ENCODE results near the gene TBRG4.
"Not testable (repeated sequence)": the region's sequence is repeated elsewhere in the genome, so short reads cannot be mapped to it uniquely, and the experiment has no call there.

Gene TBRG4

DNA sequence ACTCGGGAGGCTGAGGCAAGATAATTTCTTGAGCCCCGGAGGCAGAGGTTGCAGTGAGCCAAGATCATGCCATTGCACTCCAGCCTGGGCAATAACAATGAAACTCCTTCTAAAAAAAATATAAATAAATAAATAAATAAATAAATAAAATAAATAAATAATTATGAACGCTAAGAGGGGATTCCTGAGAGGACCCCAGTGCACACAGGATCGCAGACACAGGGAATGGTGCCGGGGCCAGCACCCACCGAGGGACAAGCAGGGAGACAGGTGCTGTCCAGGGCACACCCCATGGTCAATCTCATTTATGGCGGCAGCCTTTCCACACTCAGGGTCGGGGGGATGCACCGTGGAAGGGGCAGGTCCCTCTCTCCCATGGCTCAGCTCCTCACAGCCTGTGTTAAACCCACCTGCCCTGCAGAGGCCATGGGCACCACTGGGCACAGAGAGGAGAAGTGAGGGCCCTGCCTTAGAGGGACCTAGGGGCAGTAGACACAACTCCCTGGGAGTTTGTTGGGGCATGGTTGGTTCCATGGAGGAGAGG, 43.9 kb upstream of the TBRG4 start:
- no peaks in the 10 kb centered on the region for H3K36me3 ChIP-seq (ENCODE audit: control insufficient read depth, insufficient read depth, low read length)
- H3K4me3 ChIP-seq (ENCODE audit: insufficient read depth, low read depth, low read length): no peak overlapping the region
- H3K9me3 ChIP-seq (ENCODE audit: control insufficient read depth, low read length): no peaks in the 10 kb centered on the region
- peaks cover 42% of the 10 kb centered on the region for H3K27me3 ChIP-seq (ENCODE audit: control insufficient read depth, insufficient read depth, low read length, poor library complexity, severe bottlenecking)
- WGBS, 2 experiments: 94 to 96% methylated on average over 9 of the region's 9 CpGs
- H3K4me1 ChIP-seq (ENCODE audit: control insufficient read depth, insufficient read depth, low read length): no peaks in the 10 kb centered on the region
- no peak overlapping the region for H3K27ac ChIP-seq (ENCODE audit: insufficient read depth, low read depth, low read length, poor library complexity, severe bottlenecking)

GRCh38 chr7:45153861-45154260, 42.4 kb upstream of the TBRG4 start:
- not testable (repeated sequence) for H3K27ac ChIP-seq (ENCODE audit: insufficient read depth, low read depth, low read length, poor library complexity, severe bottlenecking); H3K9me3 ChIP-seq (ENCODE audit: control insufficient read depth, low read length); H3K36me3 ChIP-seq (ENCODE audit: control insufficient read depth, insufficient read depth, low read length); H3K4me3 ChIP-seq (ENCODE audit: insufficient read depth, low read depth, low read length); H3K4me1 ChIP-seq (ENCODE audit: control insufficient read depth, insufficient read depth, low read length)
- H3K27me3 ChIP-seq (ENCODE audit: control insufficient read depth, insufficient read depth, low read length, poor library complexity, severe bottlenecking): peaks cover 32% of the 10 kb centered on the region
- 92 to 93% methylated on average over 8 of the region's 8 CpGs for WGBS, 2 experiments

- Histone ChIP-seq H3K9me3 (ENCODE audit: control insufficient read depth, low read length) (no peaks in the 10 kb centered on the region), H3K4me1 (ENCODE audit: control insufficient read depth, insufficient read depth, low read length) (no peaks in the 10 kb centered on the region), H3K4me3 (ENCODE audit: insufficient read depth, low read depth, low read length) (no peak overlapping the region), H3K36me3 (ENCODE audit: control insufficient read depth, insufficient read depth, low read length) (no peaks in the 10 kb centered on the region), H3K27ac (ENCODE audit: insufficient read depth, low read depth, low read length, poor library complexity, severe bottlenecking) (no peak overlapping the region), H3K27me3 (ENCODE audit: control insufficient read depth, insufficient read depth, low read length, poor library complexity, severe bottlenecking) (peaks cover 26% of the 10 kb centered on the region)
- 72 to 78% methylated on average over 3 of the region's 3 CpGs for WGBS, 2 experiments
Measured at GRCh38 chr7:45153233-45153632, 41.7 kb upstream of the TBRG4 start.

DNA sequence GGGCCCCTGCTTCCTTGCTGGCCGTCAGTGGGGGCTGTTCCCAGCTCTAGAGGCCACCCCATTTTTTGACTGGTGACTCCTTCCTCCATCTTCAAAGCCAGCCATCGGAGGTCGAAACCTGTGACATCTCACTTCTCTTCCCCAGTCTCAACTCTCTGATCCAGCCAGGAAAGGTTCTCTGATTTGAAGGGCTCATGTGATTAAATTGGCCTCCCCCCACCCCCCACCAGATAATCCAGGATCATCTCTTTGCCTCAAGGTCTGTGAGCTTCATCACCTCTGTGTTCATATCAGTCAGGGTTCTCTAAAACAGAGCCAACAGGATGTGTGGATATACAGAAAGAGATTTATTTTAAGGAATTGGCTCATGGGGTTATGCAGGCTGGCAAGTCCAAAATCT, 40.5 kb upstream of the TBRG4 start:
- Histone ChIP-seq H3K27me3 (ENCODE audit: control insufficient read depth, insufficient read depth, low read length, poor library complexity, severe bottlenecking) (peaks cover 13% of the 10 kb centered on the region), H3K4me1 (ENCODE audit: control insufficient read depth, insufficient read depth, low read length) (no peaks in the 10 kb centered on the region), H3K9me3 (ENCODE audit: control insufficient read depth, low read length) (no peaks in the 10 kb centered on the region), H3K36me3 (ENCODE audit: control insufficient read depth, insufficient read depth, low read length) (no peaks in the 10 kb centered on the region), H3K27ac (ENCODE audit: insufficient read depth, low read depth, low read length, poor library complexity, severe bottlenecking) (no peak overlapping the region), H3K4me3 (ENCODE audit: insufficient read depth, low read depth, low read length) (no peak overlapping the region)
- WGBS, 2 experiments: 79 to 80% methylated on average over 3 of the region's 3 CpGs

- no peaks in the 10 kb centered on the region for H3K36me3 ChIP-seq (ENCODE audit: control insufficient read depth, insufficient read depth, low read length)
- no peak overlapping the region for H3K4me3 ChIP-seq (ENCODE audit: insufficient read depth, low read depth, low read length)
- WGBS, 2 experiments: 87 to 93% methylated on average over 9 of the region's 9 CpGs
- peaks cover 6% of the 10 kb centered on the region for H3K27me3 ChIP-seq (ENCODE audit: control insufficient read depth, insufficient read depth, low read length, poor library complexity, severe bottlenecking)
- no peaks in the 10 kb centered on the region for H3K9me3 ChIP-seq (ENCODE audit: control insufficient read depth, low read length)
- no peaks in the 10 kb centered on the region for H3K4me1 ChIP-seq (ENCODE audit: control insufficient read depth, insufficient read depth, low read length)
- no peak overlapping the region for H3K27ac ChIP-seq (ENCODE audit: insufficient read depth, low read depth, low read length, poor library complexity, severe bottlenecking)
Measured at GRCh38 chr7:45151131-45151684, 39.7 kb upstream of the TBRG4 start.

DNA sequence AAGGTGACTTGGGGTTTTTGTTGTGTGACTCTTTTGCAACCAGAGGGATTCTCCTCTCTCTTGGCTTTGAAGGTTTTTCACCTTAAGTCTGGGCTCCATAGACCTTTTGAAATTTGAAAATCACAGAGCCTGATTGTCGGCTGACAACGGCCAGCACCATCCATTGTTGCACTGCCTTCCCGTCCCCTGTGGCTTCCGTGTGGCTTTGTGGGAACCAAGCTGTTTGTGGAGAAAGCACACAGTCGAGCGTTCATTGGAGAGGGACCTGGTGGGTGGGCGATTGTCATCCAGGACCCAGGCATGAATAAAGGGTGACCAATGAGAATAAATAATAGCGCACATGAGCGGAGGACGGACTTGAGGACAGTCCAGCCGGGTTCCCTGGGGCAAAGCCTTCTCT, 38.7 kb upstream of the TBRG4 start:
- Histone ChIP-seq H3K27me3 (ENCODE audit: control insufficient read depth, insufficient read depth, low read length, poor library complexity, severe bottlenecking) (no peaks in the 10 kb centered on the region), H3K9me3 (ENCODE audit: control insufficient read depth, low read length) (no peaks in the 10 kb centered on the region), H3K4me1 (ENCODE audit: control insufficient read depth, insufficient read depth, low read length) (no peaks in the 10 kb centered on the region), H3K27ac (ENCODE audit: insufficient read depth, low read depth, low read length, poor library complexity, severe bottlenecking) (no peak overlapping the region), H3K4me3 (ENCODE audit: insufficient read depth, low read depth, low read length) (no peak overlapping the region), H3K36me3 (ENCODE audit: control insufficient read depth, insufficient read depth, low read length) (no peaks in the 10 kb centered on the region)
- WGBS, 2 experiments: 84 to 86% methylated on average over 11 of the region's 11 CpGs

DNA sequence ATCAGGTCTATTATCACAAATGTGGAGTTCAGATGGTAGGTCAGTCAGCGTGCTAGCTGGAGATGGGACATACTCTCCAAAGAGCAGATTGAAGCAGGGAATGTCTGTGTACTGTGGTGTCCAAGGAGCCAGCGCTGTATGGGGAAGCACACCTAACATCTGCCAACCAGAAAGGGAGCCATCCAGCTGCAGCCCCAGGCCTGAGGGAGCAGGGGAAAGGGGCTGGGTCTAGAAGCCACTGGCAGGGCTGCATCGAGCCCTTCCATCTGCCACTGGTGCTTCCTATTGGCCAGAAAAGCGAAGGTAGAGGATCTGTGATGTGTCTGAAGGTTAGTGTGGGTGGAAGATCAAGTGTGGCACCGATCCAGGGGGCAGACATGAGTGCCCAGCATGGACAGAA, 38.1 kb upstream of the TBRG4 start:
- no peaks in the 10 kb centered on the region for H3K36me3 ChIP-seq (ENCODE audit: control insufficient read depth, insufficient read depth, low read length)
- H3K4me1 ChIP-seq (ENCODE audit: control insufficient read depth, insufficient read depth, low read length): no peaks in the 10 kb centered on the region
- no peak overlapping the region for H3K27ac ChIP-seq (ENCODE audit: insufficient read depth, low read depth, low read length, poor library complexity, severe bottlenecking)
- WGBS, 2 experiments: 88 to 94% methylated on average over 5 of the region's 5 CpGs
- H3K9me3 ChIP-seq (ENCODE audit: control insufficient read depth, low read length): no peaks in the 10 kb centered on the region
- no peak overlapping the region for H3K4me3 ChIP-seq (ENCODE audit: insufficient read depth, low read depth, low read length)
- no peaks in the 10 kb centered on the region for H3K27me3 ChIP-seq (ENCODE audit: control insufficient read depth, insufficient read depth, low read length, poor library complexity, severe bottlenecking)

GRCh38 chr7:45148653-45148973, 37.1 kb upstream of the TBRG4 start:
- 94 to 95% methylated on average over 10 of the region's 10 CpGs for WGBS, 2 experiments
- H3K4me1 ChIP-seq (ENCODE audit: control insufficient read depth, insufficient read depth, low read length): no peaks in the 10 kb centered on the region
- H3K4me3 ChIP-seq (ENCODE audit: insufficient read depth, low read depth, low read length): no peak overlapping the region
- no peaks in the 10 kb centered on the region for H3K36me3 ChIP-seq (ENCODE audit: control insufficient read depth, insufficient read depth, low read length)
- H3K27ac ChIP-seq (ENCODE audit: insufficient read depth, low read depth, low read length, poor library complexity, severe bottlenecking): no peak overlapping the region
- no peaks in the 10 kb centered on the region for H3K9me3 ChIP-seq (ENCODE audit: control insufficient read depth, low read length)
- H3K27me3 ChIP-seq (ENCODE audit: control insufficient read depth, insufficient read depth, low read length, poor library complexity, severe bottlenecking): no peaks in the 10 kb centered on the region

GRCh38 chr7:45147858-45148652, 36.6 kb upstream of the TBRG4 start:
- Histone ChIP-seq H3K36me3 (ENCODE audit: control insufficient read depth, insufficient read depth, low read length) (no peaks in the 10 kb centered on the region), H3K4me1 (ENCODE audit: control insufficient read depth, insufficient read depth, low read length) (no peaks in the 10 kb centered on the region), H3K27ac (ENCODE audit: insufficient read depth, low read depth, low read length, poor library complexity, severe bottlenecking) (no peak overlapping the region), H3K27me3 (ENCODE audit: control insufficient read depth, insufficient read depth, low read length, poor library complexity, severe bottlenecking) (no peaks in the 10 kb centered on the region), H3K9me3 (ENCODE audit: control insufficient read depth, low read length) (no peaks in the 10 kb centered on the region), H3K4me3 (ENCODE audit: insufficient read depth, low read depth, low read length) (no peak overlapping the region)
- 88 to 89% methylated on average over 32 of the region's 32 CpGs for WGBS, 2 experiments

- 86 to 88% methylated on average over 19 of the region's 19 CpGs for WGBS, 2 experiments
- H3K4me3 ChIP-seq (ENCODE audit: insufficient read depth, low read depth, low read length): no peak overlapping the region
- no peaks in the 10 kb centered on the region for H3K27me3 ChIP-seq (ENCODE audit: control insufficient read depth, insufficient read depth, low read length, poor library complexity, severe bottlenecking)
Measured at GRCh38 chr7:45146531-45147379, 35.3 kb upstream of the TBRG4 start.

More at GRCh38 chr7:45146531-45147379, 35.3 kb upstream of the TBRG4 start:
- no peaks in the 10 kb centered on the region for H3K4me1 ChIP-seq (ENCODE audit: control insufficient read depth, insufficient read depth, low read length)
- H3K36me3 ChIP-seq (ENCODE audit: control insufficient read depth, insufficient read depth, low read length): no peaks in the 10 kb centered on the region
- no peak overlapping the region for H3K27ac ChIP-seq (ENCODE audit: insufficient read depth, low read depth, low read length, poor library complexity, severe bottlenecking)
- H3K9me3 ChIP-seq (ENCODE audit: control insufficient read depth, low read length): no peaks in the 10 kb centered on the region
